Fibroblast of lung (primary cell): ENCODE measurements around the gene ATPAF2.

Experiments
- CTCF ChIP-seq, 2 donors: IDR thresholded peaks in 1 of 2; conservative IDR thresholded peaks in 1 of 2; 1 replicate in 1 of 2; 2 replicates in 1 of 2; pipeline ENCODE4 v1.5.1; 2011 to 2012; ENCODE audit warnings: low read length in 2 of 2, control low read depth in 1 of 2, inconsistent platforms in 1 of 2, low read depth in 1 of 2, mild to moderate bottlenecking in 1 of 2
- EZH2 ChIP-seq: IDR thresholded peaks from 2 replicates; pipeline ENCODE4 v1.5.1; 2012; ENCODE audit warnings: low read length, control low read depth, mild to moderate bottlenecking; ENCODE audit errors: missing control alignments

GRCh38 chr17:17989618-17990017 lies 49.4 kb downstream of the ATPAF2 start:
- TF ChIP-seq CTCF (conservative IDR thresholded peaks at IDR 0.05 in 1 of 2, IDR thresholded peaks at IDR 0.05 in 1 of 2; ENCODE audit: low read depth in 1 of 2, low read length in 2 of 2) (no peak), EZH2 (no peak)
